GM19351 (cell line): ENCODE measurements around the gene IFIT5.
"Not testable (repeated sequence)": the region's sequence is repeated elsewhere in the genome, so short reads cannot be mapped to it uniquely, and the experiment has no call there.

Experiments used
- ATAC-seq: cut with Tn5 transposase; IDR thresholded peaks from one replicate; pipeline ENCODE4 v1.9.1; 2021; ENCODE audit warnings: mild to moderate bottlenecking, moderate library complexity; ENCODE audit not compliant: unreplicated experiment

IFIT5 gene

GRCh38 chr10:89414146-89414878 lies at the start of gene IFIT5:
Gene IFIT5, plus strand, starts transcription at chr10:89414568. Its CDS starts 231 bp downstream, at chr10:89414799.
- ATAC-seq, result peak; percentile 82

- peak; percentile 79 for ATAC-seq
These were observed 46.8 kb upstream of the IFIT5 start for GRCh38 chr10:89367529-89367928.

- ATAC-seq, result no peak
These were observed 46.2 kb upstream of the IFIT5 start for GRCh38 chr10:89368129-89368528.

- no peak for ATAC-seq
These were observed 44.9 kb upstream of the IFIT5 start for GRCh38 chr10:89369156-89370105.

- ATAC-seq, result no peak
These were observed 43.3 kb upstream of the IFIT5 start for GRCh38 chr10:89371079-89371478.

GRCh38 chr10:89371987-89372386 lies 42.4 kb upstream of the IFIT5 start:
- no peak for ATAC-seq

GRCh38 chr10:89373916-89374711 lies 40.3 kb upstream of the IFIT5 start:
- no peak for ATAC-seq

- no peak for ATAC-seq
These were observed 39.6 kb upstream of the IFIT5 start for GRCh38 chr10:89374713-89375141.

GRCh38 chr10:89377705-89378637 lies 36.4 kb upstream of the IFIT5 start, which contains the start of gene IFIT1B:
Gene IFIT1B, plus strand, starts transcription at chr10:89378056. Its CDS starts 80 bp downstream, at chr10:89378136.
- ATAC-seq, result no peak

GRCh38 chr10:89379103-89379502 lies 35.3 kb upstream of the IFIT5 start:
- no peak for ATAC-seq

- ATAC-seq, result no peak
These were observed 31.6 kb upstream of the IFIT5 start for GRCh38 chr10:89382757-89383156.

- ATAC-seq, result no peak
These were observed 29.7 kb upstream of the IFIT5 start for GRCh38 chr10:89384474-89385340.

- no peak for ATAC-seq
These were observed 25.6 kb upstream of the IFIT5 start for GRCh38 chr10:89388806-89389205.

- ATAC-seq, result no peak
These were observed 25.1 kb upstream of the IFIT5 start for GRCh38 chr10:89389254-89389653.

GRCh38 chr10:89390476-89391225 lies 23.7 kb upstream of the IFIT5 start:
- no peak for ATAC-seq

GRCh38 chr10:89391226-89391576 lies 23.2 kb upstream of the IFIT5 start:
- ATAC-seq, result not testable (repeated sequence)

- ATAC-seq, result peak; percentile 89
These were observed 22.2 kb upstream of the IFIT5 start, which contains the start of gene IFIT1 for GRCh38 chr10:89391907-89392756. Gene IFIT1, plus strand, starts transcription at chr10:89392623. Its CDS starts 90 bp downstream, at chr10:89392713.
